Mesenchymal stem cell (in vitro differentiated cells and primary cell): ENCODE measurements around the gene ZNF407.

Experiments
- DNase-seq: peaks from one replicate; pipeline ENCODE4 v3.0.0-alpha.2; 2013
- H2AFZ ChIP-seq: one replicate; pipeline ENCODE4 v1.6.1; 2013; ENCODE audit warnings: low read depth, mild to moderate bottlenecking, control low read depth, inconsistent platforms, low read length, moderate library complexity
- H2AK5ac ChIP-seq: 2 replicates; pipeline ENCODE4 v1.6.1; 2013; ENCODE audit warnings: low read length, moderate library complexity, mild to moderate bottlenecking, inconsistent platforms; ENCODE audit not compliant: severe bottlenecking
- H2BK120ac ChIP-seq: one replicate; pipeline ENCODE4 v1.6.1; 2013; ENCODE audit warnings: low read depth, mild to moderate bottlenecking, inconsistent platforms, low read length, moderate library complexity
- H2BK12ac ChIP-seq, 2 experiments: one replicate each; pipeline ENCODE4 v1.6.1; 2013; ENCODE audit warnings: inconsistent platforms in 2 of 2, low read length in 2 of 2, mild to moderate bottlenecking in 2 of 2, moderate library complexity in 2 of 2, control low read depth in 1 of 2
- H2BK15ac ChIP-seq: one replicate; pipeline ENCODE4 v1.6.1; 2013; ENCODE audit warnings: mild to moderate bottlenecking, low read depth, inconsistent platforms; ENCODE audit not compliant: poor library complexity, severe bottlenecking
- H2BK5ac ChIP-seq: 2 replicates; pipeline ENCODE4 v1.6.1; 2013; ENCODE audit warnings: low read depth, mild to moderate bottlenecking, low read length, control low read depth, inconsistent platforms; ENCODE audit not compliant: poor library complexity, severe bottlenecking
- H3K14ac ChIP-seq, 2 experiments: one replicate each; pipeline ENCODE4 v1.6.1; 2013; ENCODE audit warnings: inconsistent platforms in 2 of 2, low read length in 2 of 2, control low read depth in 1 of 2, mild to moderate bottlenecking in 1 of 2, moderate library complexity in 1 of 2
- H3K18ac ChIP-seq, 2 experiments: one replicate each; pipeline ENCODE4 v1.6.1; 2013; ENCODE audit warnings: inconsistent platforms in 2 of 2, low read length in 2 of 2, control low read depth in 1 of 2, low read depth in 1 of 2, mild to moderate bottlenecking in 1 of 2
- H3K23ac ChIP-seq, 2 experiments: one replicate each; pipeline ENCODE4 v1.6.1; 2013; ENCODE audit warnings: inconsistent platforms in 2 of 2, low read length in 2 of 2, mild to moderate bottlenecking in 2 of 2, moderate library complexity in 2 of 2, control low read depth in 1 of 2
- H3K27ac ChIP-seq: 2 replicates; pipeline ENCODE4 v1.5.1; 2013; ENCODE audit warnings: mild to moderate bottlenecking, moderate library complexity, low read length, control low read depth, inconsistent platforms; ENCODE audit not compliant: poor library complexity, severe bottlenecking
- H3K27me3 ChIP-seq, 2 experiments: 2 replicates each; pipeline versions ENCODE4 v1.6.1 to v1.7.0; 2013; ENCODE audit warnings: low read length in 2 of 2, mild to moderate bottlenecking in 2 of 2, moderate library complexity in 2 of 2, control low read depth in 1 of 2, inconsistent platforms in 1 of 2; ENCODE audit not compliant: control insufficient read depth in 1 of 2, insufficient read depth in 1 of 2
- H3K36me3 ChIP-seq, 2 experiments: 2 replicates each; pipeline versions ENCODE4 v1.6.1 to v1.7.0; 2013; ENCODE audit warnings: low read length in 2 of 2, control low read depth in 1 of 2, inconsistent platforms in 1 of 2, low read depth in 1 of 2, mild to moderate bottlenecking in 1 of 2; ENCODE audit not compliant: insufficient read depth in 2 of 2, control insufficient read depth in 1 of 2
- H3K4ac ChIP-seq, 2 experiments: one replicate each; pipeline ENCODE4 v1.6.1; 2013; ENCODE audit warnings: inconsistent platforms in 2 of 2, low read length in 2 of 2, mild to moderate bottlenecking in 2 of 2, moderate library complexity in 2 of 2, control low read depth in 1 of 2, low read depth in 1 of 2
- H3K4me1 ChIP-seq: 2 replicates; pipeline ENCODE4 v1.6.1; 2013; ENCODE audit warnings: low read depth, low read length, control low read depth; ENCODE audit not compliant: control insufficient read depth, insufficient read depth
- H3K4me2 ChIP-seq: 2 replicates; pipeline ENCODE4 v1.6.1; 2013; ENCODE audit warnings: low read length, mild to moderate bottlenecking, inconsistent platforms; ENCODE audit not compliant: poor library complexity, severe bottlenecking
- H3K4me3 ChIP-seq, 2 experiments: 2 replicates each; pipeline versions ENCODE4 v1.5.1 to v1.7.0; 2013; ENCODE audit warnings: low read length in 2 of 2, mild to moderate bottlenecking in 2 of 2, control low read depth in 1 of 2, low read depth in 1 of 2; ENCODE audit not compliant: insufficient read depth in 1 of 2
- H3K79me1 ChIP-seq: replicated peaks from 2 replicates; pipeline ENCODE4 v1.6.1; 2013; ENCODE audit warnings: mild to moderate bottlenecking, control low read depth, low read length, inconsistent platforms; ENCODE audit not compliant: poor library complexity, severe bottlenecking
- H3K9ac ChIP-seq: 2 replicates; pipeline ENCODE4 v1.7.0; 2013; ENCODE audit warnings: mild to moderate bottlenecking, low read length, moderate library complexity
- H3K9me3 ChIP-seq: 2 replicates; pipeline ENCODE4 v1.7.0; 2013; ENCODE audit warnings: mild to moderate bottlenecking, low read length; ENCODE audit not compliant: control insufficient read depth
- H4K8ac ChIP-seq: one replicate; pipeline ENCODE4 v1.6.1; 2013; ENCODE audit warnings: inconsistent platforms, mild to moderate bottlenecking, low read length, moderate library complexity
- H4K91ac ChIP-seq: one replicate; pipeline ENCODE4 v1.6.1; 2013; ENCODE audit warnings: mild to moderate bottlenecking, low read length, inconsistent platforms
- WGBS: methylation state at CpG from one replicate; pipeline ENCODE4 v1.1.7; 2013; ENCODE audit warnings: mixed read lengths; 5-methylcytosine and 5-hydroxymethylcytosine counted together

The ZNF407 gene

DNA sequence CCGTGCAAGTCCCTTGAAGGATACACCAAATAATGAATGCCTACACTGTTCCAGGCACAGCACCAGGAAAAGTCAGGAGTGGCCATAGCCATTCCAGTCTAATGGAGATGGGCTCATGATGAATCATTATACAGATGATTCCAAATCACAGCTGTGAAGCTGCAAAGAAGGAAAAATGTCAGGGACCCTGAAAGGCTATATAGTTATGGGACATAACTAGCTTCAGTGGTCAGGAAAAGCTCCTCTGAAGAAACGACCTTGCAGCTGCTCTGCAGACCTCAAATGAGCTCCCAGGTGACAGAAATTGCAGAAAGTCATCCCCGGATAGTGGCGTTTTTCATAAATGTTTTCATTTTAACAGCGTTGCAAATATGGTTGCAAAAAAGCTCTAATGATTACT lies 410.5 kb downstream of the ZNF407 start:
- Histone ChIP-seq H3K4ac (no peak overlapping the region), H3K79me1 (peaks cover 3% of the 10 kb centered on the region), H3K18ac (no peak overlapping the region), H2BK120ac (no peak overlapping the region), H2BK15ac (no peak overlapping the region), H3K4me1 (no peaks in the 10 kb centered on the region), H3K4me2 (no peak overlapping the region), H2AFZ (no peak overlapping the region), H4K91ac (no peak overlapping the region), H3K27me3 (no peaks in the 10 kb centered on the region), H4K8ac (no peak overlapping the region), H3K9ac (no peak overlapping the region), H3K9me3 (no peaks in the 10 kb centered on the region), H3K14ac (no peak overlapping the region), H3K36me3 (no peaks in the 10 kb centered on the region), H3K4me3 (no peak overlapping the region), H2BK5ac (no peak overlapping the region), H3K27ac (no peak overlapping the region), H3K23ac (no peak overlapping the region), H2BK12ac (no peak overlapping the region), H2AK5ac (no peak overlapping the region)
- DNase-seq, result no peak
- 95% methylated on average over 4 of the region's 5 CpGs for WGBS

- H2BK15ac ChIP-seq, result no peak overlapping the region
- H3K18ac ChIP-seq, result no peak overlapping the region
- H3K79me1 ChIP-seq, result peaks cover 3% of the 10 kb centered on the region
- H2BK12ac ChIP-seq, result no peak overlapping the region
- no peak overlapping the region for H3K4me2 ChIP-seq
- H2BK5ac ChIP-seq, result no peak overlapping the region
- no peak overlapping the region for H3K14ac ChIP-seq
- H3K27ac ChIP-seq, result no peak overlapping the region
- H3K4me1 ChIP-seq, result no peaks in the 10 kb centered on the region
- H3K23ac ChIP-seq, result no peak overlapping the region
- no peak overlapping the region for H2AK5ac ChIP-seq
- H3K27me3 ChIP-seq, result no peaks in the 10 kb centered on the region
- no CpG with 5 or more reads among the region's 2 CpGs for WGBS
- no peaks in the 10 kb centered on the region for H3K36me3 ChIP-seq
- H2AFZ ChIP-seq, result no peak overlapping the region
- no peaks in the 10 kb centered on the region for H3K9me3 ChIP-seq
- no peak for DNase-seq
- no peak overlapping the region for H2BK120ac ChIP-seq
- H4K8ac ChIP-seq, result no peak overlapping the region
- no peak overlapping the region for H3K4ac ChIP-seq
- no peak overlapping the region for H4K91ac ChIP-seq
- H3K9ac ChIP-seq, result no peak overlapping the region
- no peak overlapping the region for H3K4me3 ChIP-seq
Measured at GRCh38 chr18:75009296-75009695, 411.6 kb downstream of the ZNF407 start.

DNA sequence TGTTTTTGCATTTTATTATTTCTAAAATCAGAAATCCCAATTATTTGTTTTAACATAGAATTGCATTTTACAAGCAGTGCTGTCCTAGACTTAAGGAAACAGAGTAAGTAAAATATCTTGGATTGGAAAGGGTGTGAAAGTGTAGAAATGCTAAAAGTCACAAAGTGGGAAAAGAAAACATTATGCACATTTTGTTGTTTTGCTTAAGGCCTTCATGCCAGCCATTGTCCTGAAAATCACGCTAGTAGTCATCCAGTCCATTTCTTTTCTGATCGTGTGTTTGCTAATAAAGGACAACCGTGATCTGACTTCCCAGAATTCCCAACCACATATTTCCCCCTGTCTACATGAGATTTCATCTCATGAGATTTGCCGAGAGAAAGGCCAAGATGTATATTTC lies 412.2 kb downstream of the ZNF407 start:
- Histone ChIP-seq H3K4ac (no peak overlapping the region), H3K9me3 (no peaks in the 10 kb centered on the region), H2BK120ac (no peak overlapping the region), H3K4me2 (no peak overlapping the region), H2AFZ (no peak overlapping the region), H3K4me3 (no peak overlapping the region), H3K9ac (no peak overlapping the region), H3K4me1 (no peaks in the 10 kb centered on the region), H4K91ac (no peak overlapping the region), H3K14ac (no peak overlapping the region), H4K8ac (no peak overlapping the region), H3K79me1 (peaks cover 3% of the 10 kb centered on the region), H2AK5ac (no peak overlapping the region), H2BK15ac (no peak overlapping the region), H3K18ac (no peak overlapping the region), H2BK12ac (no peak overlapping the region), H3K36me3 (no peaks in the 10 kb centered on the region), H3K23ac (no peak overlapping the region), H3K27ac (no peak overlapping the region), H2BK5ac (no peak overlapping the region), H3K27me3 (no peaks in the 10 kb centered on the region)
- DNase-seq, result no peak
- WGBS, result 65% methylated on average over 3 of the region's 4 CpGs

DNA sequence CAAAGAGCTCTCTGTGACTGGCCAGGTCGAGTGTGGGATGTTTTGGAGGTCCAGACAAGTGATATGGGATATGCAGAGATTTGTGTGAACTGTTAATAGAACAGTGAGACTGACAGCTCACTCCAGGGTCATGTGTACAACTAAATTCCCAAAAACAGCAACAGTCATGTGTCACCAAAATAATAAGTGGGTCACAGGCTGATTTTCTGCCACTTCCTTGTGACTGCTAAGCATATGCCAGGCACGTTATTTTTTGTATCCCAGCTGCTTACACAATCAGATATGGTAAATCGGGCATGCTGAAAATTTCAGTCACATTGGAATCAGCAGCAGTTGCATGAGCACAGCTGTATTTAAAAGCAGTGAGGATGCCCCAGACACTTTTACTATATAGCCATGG lies 412.6 kb downstream of the ZNF407 start:
- Histone ChIP-seq H3K36me3 (no peaks in the 10 kb centered on the region), H3K9me3 (no peaks in the 10 kb centered on the region), H3K4ac (no peak overlapping the region), H3K27ac (no peak overlapping the region), H4K8ac (no peak overlapping the region), H3K18ac (no peak overlapping the region), H3K27me3 (no peaks in the 10 kb centered on the region), H2BK120ac (no peak overlapping the region), H2AK5ac (no peak overlapping the region), H3K4me3 (no peak overlapping the region), H3K79me1 (peaks cover 3% of the 10 kb centered on the region), H4K91ac (no peak overlapping the region), H3K4me2 (no peak overlapping the region), H3K4me1 (no peaks in the 10 kb centered on the region), H2BK12ac (no peak overlapping the region), H3K23ac (no peak overlapping the region), H2BK5ac (no peak overlapping the region), H3K14ac (no peak overlapping the region), H3K9ac (no peak overlapping the region), H2BK15ac (no peak overlapping the region), H2AFZ (no peak overlapping the region)
- DNase-seq, result no peak
- WGBS, result 98% methylated on average over 3 of the region's 3 CpGs
